A673 (cell line): ENCODE measurements around the gene CDK11B.
A peak's percentile ranks its signal among the peaks of the same experiment; 100 is the strongest.
"Not testable (repeated sequence)": the region's sequence is repeated elsewhere in the genome, so short reads cannot be mapped to it uniquely, and the experiment has no call there.

Experiments used
- CTCF ChIP-seq: fragments of 300-800, 200-600 bp; sonication (generic); conservative IDR thresholded peaks from 2 replicates; pipeline ENCODE4 v1.5.1; 2017; ENCODE audit warnings: low read depth, mild to moderate bottlenecking, antibody characterized with exemption, low read length, moderate library complexity, mixed read lengths
- EZH2 ChIP-seq: fragments of 200-600 bp; sonication (generic); IDR thresholded peaks from 2 replicates; pipeline ENCODE4 v1.6.1; 2017; ENCODE audit warnings: borderline replicate concordance, low read depth, mild to moderate bottlenecking, mixed read lengths, antibody characterized with exemption, low read length; ENCODE audit not compliant: poor library complexity, severe bottlenecking

GRCh38 chr1:1658583-1659549 lies at the start of gene CDK11B:
- TF ChIP-seq CTCF = peak; percentile 38; the same call in 1 of the 2 replicates
- not testable (repeated sequence) for TF ChIP-seq EZH2
